Activated CD4-positive, alpha-beta T cell treated with anti-CD3 and anti-CD28 coated beads, Interleukin-2, Interleukin-6, amounts not matched to agents 100 ng/mL and 50 ng/mL, durations not matched to agents 16 hours and 8 hours (primary cell): ENCODE results near the gene CUL4A.
"Not testable (repeated sequence)": the region's sequence is repeated elsewhere in the genome, so short reads cannot be mapped to it uniquely, and the experiment has no call there.

Source experiments
- DNase-seq: peaks from one replicate; pipeline ENCODE4 v3.0.0-alpha.2; 2020

Gene CUL4A

DNA sequence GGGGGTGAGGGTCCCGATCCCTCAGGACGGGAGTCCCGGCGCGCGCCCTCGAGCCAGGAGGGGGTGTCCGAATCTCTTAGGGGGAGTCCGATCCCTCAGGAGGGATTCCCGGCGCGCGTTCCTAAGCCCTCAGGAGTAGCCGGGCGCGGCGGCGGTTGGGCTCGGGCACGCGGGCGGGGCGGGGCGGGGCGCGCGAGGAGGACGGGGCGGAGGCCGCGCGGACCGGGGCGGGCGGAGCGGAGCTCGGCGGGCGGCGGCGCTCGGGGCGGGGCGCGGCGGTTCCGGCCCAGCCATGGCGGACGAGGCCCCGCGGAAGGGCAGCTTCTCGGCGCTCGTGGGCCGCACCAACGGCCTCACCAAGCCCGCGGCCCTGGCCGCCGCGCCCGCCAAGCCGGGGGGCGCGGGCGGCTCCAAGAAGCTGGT lies at the start of gene CUL4A:
Gene CUL4A (plus strand): TSS at position 278 of the 423 bp plus-strand sequence. CDS start 15 bp downstream, at position 293.
- DNase-seq = peak; percentile 81

DNA sequence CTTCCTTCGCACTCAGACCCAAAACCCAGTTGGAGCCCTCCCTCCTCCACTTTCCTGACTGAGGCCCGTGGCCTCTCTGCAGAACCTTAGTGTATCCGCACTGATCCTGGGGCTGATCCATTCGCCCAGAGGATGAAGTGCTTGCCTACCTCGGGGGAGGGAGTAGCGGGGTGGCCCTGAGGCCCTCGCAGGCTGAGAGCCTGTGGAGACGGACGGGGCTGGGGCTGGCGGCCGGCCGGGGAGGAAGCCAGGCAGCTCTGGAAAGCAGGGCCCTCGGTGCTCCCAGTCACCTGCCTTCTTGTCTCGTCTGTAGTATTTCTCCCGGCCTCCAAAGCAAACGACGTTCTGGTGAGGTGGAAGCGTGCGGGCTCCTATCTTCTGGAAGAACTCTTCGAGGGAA lies 49.7 kb upstream of the CUL4A start:
- no peak for DNase-seq

DNA sequence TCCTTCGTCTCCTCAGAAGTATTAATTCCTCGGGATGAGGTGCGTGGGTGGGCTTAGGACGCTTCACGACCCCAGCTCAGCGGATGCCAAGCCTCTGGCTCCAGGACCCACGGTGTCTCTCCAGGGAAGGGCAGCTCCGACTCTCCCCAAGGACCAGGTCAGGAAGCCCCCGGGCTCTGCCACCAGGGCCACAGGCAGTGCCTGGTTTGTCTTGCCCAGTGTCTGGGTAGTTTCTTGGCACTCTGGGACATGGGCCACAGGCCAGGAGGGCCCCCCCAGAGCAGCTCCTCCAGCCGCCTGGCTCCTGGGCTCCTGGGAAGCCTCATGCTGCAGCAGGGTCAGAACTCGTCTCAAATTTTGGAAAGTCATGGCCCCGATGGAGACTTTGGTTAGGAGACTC lies 48.4 kb upstream of the CUL4A start:
- DNase-seq = no peak

DNA sequence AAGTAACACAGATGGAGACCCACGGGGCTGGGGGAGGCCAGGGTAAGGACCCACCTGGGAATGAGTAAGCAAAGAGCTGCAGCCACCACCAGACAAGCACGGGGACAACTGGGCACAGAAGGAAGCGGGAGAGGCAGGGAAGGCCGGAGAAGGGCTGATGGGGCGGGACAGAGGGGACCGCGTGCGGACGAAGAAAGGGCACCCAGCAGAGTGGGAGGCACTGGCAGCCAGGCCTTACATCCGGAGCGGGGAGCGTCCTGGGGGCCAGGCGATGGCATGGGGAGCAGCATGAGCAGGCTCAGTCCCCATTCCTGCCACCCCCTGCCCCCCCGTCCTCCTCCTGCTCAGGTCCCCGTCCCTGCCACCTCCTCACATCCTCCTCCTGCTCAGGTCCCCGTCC lies 48.0 kb upstream of the CUL4A start:
- no peak for DNase-seq

DNA sequence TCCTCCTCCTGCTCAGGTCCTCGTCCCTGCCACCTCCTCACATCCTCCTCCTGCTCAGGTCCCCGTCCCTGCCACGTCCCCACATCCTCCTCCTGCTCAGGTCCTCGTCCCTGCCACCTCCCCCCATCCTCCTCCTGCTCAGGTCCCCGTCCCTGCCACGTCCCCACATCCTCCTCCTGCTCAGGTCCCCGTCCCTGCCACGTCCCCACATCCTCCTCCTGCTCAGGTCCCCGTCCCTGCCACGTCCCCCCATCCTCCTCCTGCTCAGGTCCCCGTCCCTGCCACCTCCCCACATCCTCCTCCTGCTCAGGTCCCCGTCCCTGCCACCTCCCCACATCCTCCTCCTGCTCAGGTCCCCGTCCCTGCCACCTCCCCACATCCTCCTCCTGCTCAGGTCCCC lies 47.4 kb upstream of the CUL4A start:
- DNase-seq = not testable (repeated sequence)

DNA sequence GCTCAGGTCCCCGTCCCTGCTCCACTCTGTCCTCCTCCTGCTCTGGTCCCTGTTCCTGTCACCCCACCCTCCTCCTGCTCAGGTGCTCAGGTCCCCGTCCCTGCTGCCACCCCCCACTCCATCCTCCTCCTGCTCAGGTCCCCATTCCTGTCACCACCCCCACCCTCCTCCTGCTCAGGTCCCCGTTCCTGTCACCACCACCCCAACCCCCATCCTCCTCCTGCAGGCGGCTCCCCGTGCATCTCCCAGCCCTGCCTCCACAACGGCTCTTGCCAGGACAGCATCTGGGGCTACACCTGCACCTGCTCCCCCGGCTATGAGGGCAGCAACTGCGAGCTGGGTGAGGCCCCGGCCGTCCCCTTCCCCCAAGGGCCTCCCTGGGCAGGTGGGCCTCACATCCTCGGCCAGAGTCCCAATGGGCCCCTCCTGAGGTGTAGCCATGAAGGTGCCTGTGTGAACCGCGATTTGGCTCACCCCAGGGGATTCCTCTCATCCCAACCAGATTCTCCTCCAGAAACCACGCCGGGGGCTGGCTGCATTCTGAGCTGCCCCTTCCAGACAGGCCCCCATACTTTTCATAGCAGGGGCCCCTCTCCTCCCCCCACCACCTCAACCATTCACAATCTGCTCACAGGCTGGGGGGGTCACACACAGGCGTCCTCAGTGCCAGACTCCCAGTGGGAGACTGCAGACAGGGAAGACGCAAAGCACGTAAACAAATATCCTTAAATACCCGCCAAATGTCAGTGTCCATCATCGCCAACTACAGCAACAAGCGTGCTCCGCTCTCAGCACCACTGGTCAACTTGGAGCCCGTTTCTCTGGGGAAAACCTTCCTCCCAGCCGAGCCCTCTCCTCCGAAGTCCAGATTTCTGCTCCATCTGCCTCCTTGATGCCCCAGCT lies 46.4 kb upstream of the CUL4A start:
- DNase-seq = peak; percentile 14

DNA sequence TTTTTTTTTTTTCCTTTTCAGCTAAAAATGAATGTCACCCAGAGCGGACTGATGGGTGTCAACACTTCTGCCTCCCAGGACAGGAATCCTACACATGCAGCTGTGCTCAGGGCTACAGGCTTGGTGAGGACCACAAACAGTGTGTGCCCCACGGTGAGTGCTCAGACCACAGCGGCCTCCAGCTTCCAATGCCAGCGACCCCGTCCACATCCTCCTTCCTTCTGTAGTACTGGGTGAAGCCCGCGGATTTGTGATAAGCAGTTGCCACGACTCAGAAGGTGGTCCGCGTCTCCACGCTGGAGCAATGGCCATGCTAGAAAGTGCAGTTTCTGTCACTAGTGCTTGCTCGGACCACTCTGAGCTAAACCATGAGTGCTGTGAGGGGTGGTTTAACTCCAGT lies 44.9 kb upstream of the CUL4A start:
- DNase-seq = no peak

DNA sequence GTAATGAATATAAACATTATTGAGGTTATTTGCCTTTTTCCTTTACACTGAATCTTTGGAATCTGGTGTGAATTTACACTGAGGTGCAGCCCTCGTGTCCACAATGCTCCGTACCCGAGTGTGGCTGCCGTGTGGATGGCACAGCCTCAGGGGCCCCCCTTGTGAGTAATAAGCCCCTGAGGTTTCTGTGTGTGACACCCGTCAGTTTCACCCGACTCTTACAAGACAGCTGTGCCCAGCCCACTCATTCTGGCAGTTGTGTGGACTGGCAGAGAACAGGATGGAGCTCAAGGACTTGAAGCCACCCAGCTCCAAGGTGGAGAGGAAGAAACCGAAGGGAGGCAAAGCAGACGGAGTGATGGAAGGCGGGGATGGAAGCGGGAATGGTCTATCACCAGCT lies 43.1 kb upstream of the CUL4A start:
- DNase-seq = no peak

DNA sequence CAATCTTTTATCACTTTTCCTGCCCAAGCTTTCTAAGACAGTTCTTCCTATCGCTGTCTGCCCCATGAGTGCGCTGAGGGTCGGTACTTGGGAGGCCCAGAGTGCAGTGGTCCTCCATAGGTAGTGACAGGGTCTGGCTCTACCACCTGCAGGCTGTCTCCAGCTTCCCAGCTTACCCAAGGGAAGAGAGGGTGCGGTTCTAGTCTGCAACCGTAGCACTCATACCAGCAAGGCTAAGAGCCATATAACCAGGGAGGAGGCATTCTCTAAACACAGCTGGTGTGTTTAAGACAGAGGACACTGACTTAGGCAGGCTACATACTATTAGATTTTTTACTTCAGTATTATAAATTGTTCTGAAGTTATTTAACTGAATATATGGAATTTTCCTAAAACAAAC lies 42.7 kb upstream of the CUL4A start:
- DNase-seq = no peak

DNA sequence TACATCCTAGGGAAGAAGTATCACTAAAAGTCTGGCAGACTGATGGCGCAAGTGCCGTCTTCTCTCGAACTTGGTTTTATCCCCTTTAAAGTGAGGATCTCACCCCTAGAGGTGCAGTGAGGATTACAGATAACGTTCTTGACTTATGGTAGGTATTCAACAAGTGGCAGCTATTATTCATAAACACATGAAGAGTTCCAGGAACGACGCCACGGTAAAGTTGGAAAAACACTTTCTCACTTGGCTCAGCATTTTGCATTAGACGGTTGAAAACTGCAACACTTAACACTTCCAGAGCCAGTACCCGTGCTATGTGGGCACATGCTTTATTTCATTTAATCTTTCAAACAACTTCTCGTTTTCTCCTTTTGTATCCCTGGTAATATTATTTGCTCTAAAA lies 42.3 kb upstream of the CUL4A start:
- DNase-seq = no peak

DNA sequence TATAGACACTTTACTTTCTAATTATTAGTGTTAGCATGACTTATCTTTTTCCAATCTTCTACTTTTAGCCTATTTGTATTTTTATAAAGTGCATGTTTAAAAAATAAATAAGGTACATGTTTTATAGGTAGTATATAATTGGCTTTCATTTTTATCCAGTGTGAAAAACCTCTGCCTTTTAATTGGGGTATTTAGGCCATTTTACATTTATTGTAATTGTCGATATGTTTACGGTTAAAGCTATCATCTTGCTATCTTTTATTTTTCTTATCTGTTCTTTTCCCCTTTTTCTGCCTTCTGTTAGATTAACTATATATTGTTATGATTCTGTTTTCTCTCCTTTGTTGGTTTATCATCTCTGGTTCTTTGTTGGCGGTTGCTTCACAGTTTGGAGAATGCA lies 41.8 kb upstream of the CUL4A start:
- DNase-seq = no peak

DNA sequence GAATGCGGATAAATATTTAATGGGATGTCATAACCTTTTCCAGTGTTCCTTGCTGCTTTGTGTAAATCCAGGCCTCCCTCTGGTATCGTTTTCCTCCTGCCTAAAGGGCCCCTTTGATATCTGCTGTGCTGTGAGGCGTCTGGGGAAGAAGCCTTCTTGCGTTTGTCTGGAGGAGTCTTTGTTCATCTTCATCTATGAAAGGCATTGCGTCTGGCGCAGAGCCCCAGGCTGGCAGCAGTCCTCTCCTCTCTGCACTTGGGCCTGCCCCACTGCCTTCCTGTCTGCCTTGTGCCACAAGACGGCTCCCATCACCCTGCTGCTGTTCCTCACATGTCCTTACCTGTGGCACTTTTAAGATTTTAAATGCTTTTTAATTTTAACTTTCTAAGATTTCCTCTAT lies 41.2 kb upstream of the CUL4A start:
- DNase-seq = no peak

DNA sequence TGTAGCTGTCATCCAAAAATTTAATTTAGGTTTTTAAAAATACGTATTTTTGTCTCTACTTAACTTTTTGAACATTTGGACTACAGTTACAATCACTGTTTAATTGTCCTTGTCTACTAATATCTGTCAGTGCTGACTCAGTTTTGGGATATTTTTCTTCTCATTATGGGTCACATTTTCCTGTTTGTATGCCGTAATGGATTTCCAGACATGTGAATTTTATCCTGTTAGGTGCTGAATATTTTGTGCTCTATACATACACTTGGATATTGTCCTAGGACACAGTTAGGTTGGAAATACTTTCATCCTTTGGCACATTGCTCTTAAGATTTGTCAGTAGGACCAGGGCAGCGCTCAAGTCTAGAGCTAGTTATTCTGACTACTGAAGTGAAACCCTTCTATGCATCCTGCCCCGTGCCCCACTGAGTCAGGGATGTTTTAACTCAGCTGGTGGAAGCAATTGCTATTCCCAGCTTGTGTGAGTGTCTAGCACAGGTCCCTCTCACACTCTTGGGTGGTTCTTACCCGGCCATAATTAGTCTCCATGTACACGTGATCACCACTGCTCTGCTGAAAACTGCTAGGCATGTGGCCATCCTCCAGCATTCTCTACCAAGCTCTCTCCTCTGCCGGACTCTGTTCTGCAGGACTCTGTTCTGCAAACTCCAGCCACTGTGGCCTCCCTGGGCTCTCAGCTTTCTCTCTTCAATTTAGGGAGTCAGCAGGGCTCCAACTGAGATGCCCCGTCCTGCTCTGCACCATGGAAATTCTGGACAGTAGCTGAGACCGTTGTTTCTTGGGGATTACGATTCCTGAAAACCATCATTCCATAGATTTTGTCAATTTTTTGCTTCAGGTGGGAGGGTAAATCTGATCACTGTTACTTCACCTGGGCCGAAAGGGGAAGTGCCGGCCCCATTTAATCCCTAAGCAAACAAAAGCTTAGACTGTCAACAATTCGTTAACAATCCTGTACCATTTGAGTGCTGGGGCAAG lies 39.8 kb upstream of the CUL4A start:
- DNase-seq = no peak

DNA sequence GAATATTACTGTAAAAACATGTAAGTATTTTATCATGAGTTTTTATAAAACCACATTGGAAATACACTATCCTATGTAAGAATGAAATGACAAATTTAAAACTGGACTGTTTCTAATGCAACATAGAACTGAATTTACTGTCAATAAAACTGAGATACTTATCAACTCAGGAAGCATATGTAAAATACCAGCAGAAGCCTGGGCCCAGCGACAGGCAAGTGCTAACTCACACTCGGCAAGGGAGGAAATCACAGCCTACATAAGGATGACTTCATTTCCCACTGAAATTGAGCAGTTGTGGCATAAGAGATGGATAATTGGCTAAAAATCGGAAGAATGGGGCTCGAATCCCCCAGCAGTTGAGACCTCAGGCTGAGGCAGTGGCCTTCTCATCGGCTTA lies 38.9 kb upstream of the CUL4A start:
- DNase-seq = no peak

DNA sequence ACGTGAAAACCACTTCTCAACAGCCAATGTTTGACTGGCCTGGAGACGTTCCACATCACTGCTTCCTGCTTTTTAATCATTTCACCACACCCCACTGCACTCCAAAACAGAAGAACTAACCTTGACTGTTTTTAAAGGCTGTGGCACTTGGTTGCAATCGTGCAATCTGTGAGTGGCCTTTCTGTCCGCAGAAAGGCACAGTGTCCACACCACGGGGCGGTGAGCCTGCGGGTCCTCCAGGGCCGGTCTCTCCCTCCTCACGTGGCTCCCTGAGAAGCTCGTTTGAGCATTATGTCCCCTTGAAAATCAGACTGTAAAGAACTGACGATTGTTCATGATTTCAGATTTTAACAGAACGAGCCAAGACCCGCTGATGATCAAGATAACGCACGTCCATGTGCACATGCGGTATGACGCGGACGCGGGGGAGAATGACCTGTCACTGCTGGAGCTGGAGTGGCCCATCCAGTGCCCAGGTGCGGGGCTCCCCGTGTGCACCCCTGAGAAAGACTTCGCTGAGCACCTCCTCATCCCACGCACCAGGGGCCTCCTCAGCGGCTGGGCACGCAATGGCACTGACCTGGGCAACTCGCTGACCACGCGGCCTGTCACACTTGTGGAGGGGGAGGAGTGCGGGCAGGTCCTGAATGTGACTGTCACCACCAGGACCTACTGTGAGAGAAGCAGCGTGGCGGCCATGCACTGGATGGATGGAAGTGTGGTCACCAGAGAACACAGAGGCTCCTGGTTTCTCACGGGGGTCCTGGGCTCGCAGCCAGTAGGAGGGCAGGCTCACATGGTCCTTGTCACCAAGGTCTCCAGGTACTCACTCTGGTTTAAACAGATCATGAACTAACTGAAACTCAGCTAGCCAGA lies 37.9 kb upstream of the CUL4A start:
- no peak for DNase-seq

DNA sequence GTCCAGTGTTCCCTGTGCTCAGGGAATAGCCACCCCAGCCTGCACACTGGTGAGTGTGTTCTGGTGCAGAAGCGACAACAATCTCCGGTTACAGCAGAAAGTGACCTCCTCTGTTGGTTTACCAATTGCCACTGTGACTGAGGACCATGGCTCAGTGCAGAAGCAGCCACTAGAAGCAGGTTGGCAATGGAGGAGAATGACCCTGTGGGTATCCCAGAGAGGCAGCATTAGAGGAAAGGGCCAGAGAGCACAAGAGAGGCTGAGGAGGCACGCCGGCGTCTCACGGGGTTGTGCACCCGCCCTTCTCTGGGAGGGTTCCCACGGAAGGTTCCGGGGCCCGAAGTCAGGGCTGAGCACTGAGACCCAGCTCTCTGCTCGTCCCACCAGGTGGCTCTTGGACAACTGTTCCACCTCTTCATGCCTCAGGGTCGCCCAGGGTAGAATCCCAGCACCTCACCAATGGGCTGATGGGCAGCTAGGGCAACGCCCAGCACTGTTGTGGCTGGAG lies 36.9 kb upstream of the CUL4A start:
- DNase-seq = no peak

DNA sequence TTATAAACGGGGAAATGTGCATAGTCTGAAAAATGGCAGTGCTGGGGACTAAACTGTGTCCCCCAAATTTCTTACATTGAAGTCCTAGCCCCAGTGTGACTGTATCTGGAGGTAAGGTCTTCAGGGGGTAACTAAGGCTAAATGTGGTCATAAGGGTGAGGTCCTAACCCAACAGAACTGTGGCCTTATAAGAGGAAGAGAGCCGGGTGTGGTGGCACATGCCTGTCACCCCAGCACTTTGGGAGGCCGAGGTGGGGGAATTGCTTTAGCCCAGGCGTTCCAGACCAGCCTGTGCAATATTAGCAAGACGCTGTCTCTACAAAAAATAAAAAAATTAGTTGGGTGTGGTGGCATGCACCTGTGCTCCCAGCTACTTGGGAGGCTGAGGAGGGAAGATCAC lies 33.1 kb upstream of the CUL4A start:
- DNase-seq = peak; percentile 57

DNA sequence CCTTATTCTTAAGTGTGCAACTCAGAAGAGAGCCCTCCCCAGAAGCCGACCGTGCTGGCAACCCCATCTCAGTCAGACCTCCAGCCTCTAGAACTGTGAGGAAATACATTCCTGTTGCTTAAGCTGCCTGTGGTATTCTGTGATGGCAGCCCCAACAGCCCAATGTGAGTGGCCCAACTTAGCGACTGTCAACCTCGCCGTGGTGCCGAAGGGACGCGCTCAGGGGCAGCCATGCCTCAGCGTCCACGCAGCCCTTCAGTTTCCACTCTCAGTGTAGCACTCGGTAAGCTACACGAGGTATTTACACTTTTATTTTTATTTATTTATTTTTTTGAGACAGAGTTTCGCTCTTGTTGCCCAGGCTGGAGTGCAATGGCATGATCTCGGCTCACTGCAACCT lies 32.6 kb upstream of the CUL4A start:
- DNase-seq = no peak

DNA sequence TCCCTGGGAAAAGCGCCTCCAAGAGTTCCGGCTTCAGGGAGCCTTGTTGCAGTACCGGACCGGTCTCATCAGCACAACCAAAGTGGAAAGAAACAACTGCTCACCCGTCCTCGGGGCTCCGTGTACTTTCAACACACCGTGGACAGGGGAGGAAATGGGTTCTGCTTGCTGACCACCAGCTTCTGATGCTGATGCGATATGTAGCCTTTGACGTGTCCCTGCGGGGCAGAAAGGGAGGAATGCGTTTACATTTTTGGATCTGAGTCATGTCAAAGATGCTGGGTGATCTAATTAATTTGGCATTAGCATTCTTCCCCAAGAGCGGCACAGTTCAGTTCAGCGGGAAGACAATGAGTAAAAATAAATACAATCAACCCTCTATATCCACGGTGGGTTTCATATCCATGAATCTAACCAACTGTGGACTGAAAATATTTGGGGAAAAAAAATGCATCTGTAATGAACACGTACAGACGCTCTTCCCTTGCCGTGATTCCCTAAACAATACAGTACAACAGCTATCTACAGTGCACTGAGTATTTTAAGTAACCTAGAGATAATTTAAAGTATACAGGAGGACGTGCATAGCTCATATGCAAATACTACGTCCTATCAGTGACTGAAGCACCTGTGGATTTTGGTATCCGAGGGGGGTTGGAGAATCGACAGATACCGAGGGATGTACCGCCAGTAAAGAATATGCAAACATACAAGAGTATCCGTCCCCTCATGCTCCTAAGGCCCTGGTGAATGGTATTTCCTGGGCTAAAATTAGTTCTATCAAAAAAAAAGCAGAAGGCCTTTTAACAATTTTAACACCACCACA lies 31.1 kb upstream of the CUL4A start:
- no peak for DNase-seq

DNA sequence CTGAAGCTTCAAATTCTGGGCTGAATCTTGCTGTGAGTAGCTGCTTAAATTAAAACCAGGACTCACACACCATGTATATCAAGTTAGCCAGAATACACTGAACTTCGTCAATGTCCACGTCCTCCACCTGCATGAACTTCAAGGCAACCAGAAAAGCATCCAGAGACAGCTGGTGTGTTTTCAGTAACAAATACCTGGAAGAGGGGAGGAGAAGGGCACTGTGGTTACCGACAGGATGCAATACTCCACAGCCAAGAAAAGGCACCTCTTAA lies 30.6 kb upstream of the CUL4A start:
- DNase-seq = no peak

DNA sequence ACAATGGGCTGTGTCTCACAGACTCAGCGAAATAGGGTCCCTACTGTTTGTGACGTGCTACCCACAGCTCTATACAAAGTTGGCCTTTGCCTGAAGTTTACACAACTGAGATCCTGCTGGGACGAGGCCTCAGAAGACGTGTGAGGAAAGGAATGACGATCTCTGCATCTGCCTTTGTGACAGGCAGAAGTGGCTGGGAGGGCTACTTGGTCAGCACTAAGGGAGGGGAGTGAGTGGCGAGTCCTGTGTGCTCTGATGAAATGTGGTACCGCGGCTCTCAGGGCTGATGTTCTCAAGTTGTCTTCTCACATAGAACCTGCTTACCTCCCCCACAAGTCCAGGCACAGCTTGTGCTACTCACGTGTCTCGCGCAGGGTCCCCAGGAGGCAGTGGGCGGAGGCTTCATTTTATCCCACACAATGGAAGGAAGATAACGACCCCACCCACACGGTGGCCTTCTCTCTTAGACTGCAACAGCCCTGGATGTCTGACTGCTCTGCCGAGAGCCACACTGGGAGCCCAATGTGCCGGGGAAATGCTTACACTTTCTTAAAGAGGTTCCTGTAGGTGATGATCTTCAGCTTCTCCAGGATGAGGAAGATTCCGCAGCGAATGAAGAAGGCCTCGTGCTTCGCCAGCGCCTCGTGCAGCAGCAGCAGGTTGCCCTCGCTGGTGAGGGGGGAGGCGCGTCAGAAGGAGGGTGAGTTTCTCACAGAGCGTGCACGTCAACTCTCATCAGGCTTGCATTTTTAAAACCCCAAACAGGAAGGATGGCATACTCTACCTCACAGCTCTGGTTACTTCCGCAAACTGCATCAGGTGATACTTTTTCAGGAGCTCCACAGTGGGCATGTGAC lies 29.8 kb upstream of the CUL4A start:
- DNase-seq = no peak
